Progenitor cell of endocrine pancreas (in vitro differentiated cells): ENCODE measurements around the gene SUPT3H. TPM values are rescaled to one million over a fixed set of nuclear protein-coding genes. Genes with fewer than 3 reads are reported as not detected.

ENCODE experiments used
- DNase-seq: peaks from one replicate; pipeline ENCODE4 v3.0.0; 2021; ENCODE audit warnings: low spot score; ENCODE audit not compliant: unreplicated experiment
- H3K27ac Mint-ChIP-seq: 2 replicates; pipeline ENCODE4 v1.8.0; 2021; ENCODE audit warnings: mild to moderate bottlenecking, moderate library complexity, mixed read lengths
- H3K27me3 Mint-ChIP-seq: 2 replicates; pipeline ENCODE4 v1.8.0; 2021; ENCODE audit warnings: mixed read lengths
- H3K36me3 Mint-ChIP-seq: 2 replicates; pipeline ENCODE4 v1.8.0; 2022; ENCODE audit warnings: mixed read lengths; ENCODE audit not compliant: insufficient read depth
- H3K4me1 Mint-ChIP-seq: 2 replicates; pipeline ENCODE4 v1.8.0; 2021; ENCODE audit warnings: low read depth, mixed read lengths
- H3K4me3 Mint-ChIP-seq: 2 replicates; pipeline ENCODE4 v1.8.0; 2021; ENCODE audit warnings: low read depth, mild to moderate bottlenecking, moderate library complexity, mixed read lengths
- H3K9me3 Mint-ChIP-seq: 2 replicates; pipeline ENCODE4 v1.8.0; 2021; ENCODE audit warnings: low read depth, mixed read lengths
- CTCF ChIP-seq: fragments of 200-600 bp; sonication (generic); IDR thresholded peaks from one replicate; pipeline ENCODE4 v1.5.0; 2021; ENCODE audit warnings: antibody characterized with exemption, mild to moderate bottlenecking; ENCODE audit not compliant: unreplicated experiment
- total RNA-seq: library from RNA; stranded (reverse); gene quantifications from 2 replicates; pipeline ENCODE4 v1.2.1, GENCODE V29; 2021

Gene SUPT3H
- total RNA-seq, 1 donor from 2014 or later = 40.5 TPM

GRCh38 chr6:45423111-45423823 is 45.5 kb upstream of the SUPT3H start:
- Mint-ChIP-seq H3K9me3 (no peaks in the 10 kb centered on the region), H3K4me3 (peak overlapping the region; percentile 76), H3K27me3 (peaks cover 82% of the 10 kb centered on the region), H3K27ac (peak overlapping the region; percentile 62), H3K36me3 (no peaks in the 10 kb centered on the region), H3K4me1 (peaks cover 19% of the 10 kb centered on the region)
- no peak for TF ChIP-seq CTCF
- DNase-seq = peak; percentile 21

GRCh38 chr6:45422503-45423110 is 44.9 kb upstream of the SUPT3H start:
- Mint-ChIP-seq H3K9me3 (no peaks in the 10 kb centered on the region), H3K36me3 (no peaks in the 10 kb centered on the region), H3K4me3 (peak overlapping the region; percentile 76), H3K4me1 (peaks cover 19% of the 10 kb centered on the region), H3K27ac (peak overlapping the region; percentile 33), H3K27me3 (peaks cover 80% of the 10 kb centered on the region)
- DNase-seq = peak; percentile 20
- TF ChIP-seq CTCF = no peak

GRCh38 chr6:45421709-45422502 is 44.2 kb upstream of the SUPT3H start:
- Mint-ChIP-seq H3K4me3 (peak overlapping the region; percentile 76), H3K27ac (peak overlapping the region; percentile 42), H3K9me3 (no peaks in the 10 kb centered on the region), H3K36me3 (no peaks in the 10 kb centered on the region), H3K4me1 (peaks cover 19% of the 10 kb centered on the region), H3K27me3 (peaks cover 86% of the 10 kb centered on the region)
- TF ChIP-seq CTCF = peak; percentile 24
- peak; percentile 29 for DNase-seq

- TF ChIP-seq CTCF = peak; percentile 7
These were observed 43.4 kb upstream of the SUPT3H start for GRCh38 chr6:45420909-45421708.

More at GRCh38 chr6:45420909-45421708, 43.4 kb upstream of the SUPT3H start:
- H3K27ac Mint-ChIP-seq = peak overlapping the region; percentile 42
- H3K9me3 Mint-ChIP-seq = no peaks in the 10 kb centered on the region
- DNase-seq = no peak
- H3K27me3 Mint-ChIP-seq = peaks cover 90% of the 10 kb centered on the region
- H3K4me1 Mint-ChIP-seq = peaks cover 19% of the 10 kb centered on the region
- peak overlapping the region; percentile 74 for H3K4me3 Mint-ChIP-seq
- H3K36me3 Mint-ChIP-seq = no peaks in the 10 kb centered on the region
